Stimulated activated CD8-positive, alpha-beta memory T cell treated with anti-CD3 and anti-CD28 coated beads, Interleukin-12 subunit alpha, Interleukin-12 subunit beta, amount 100 ng/mL, for 24 hours (primary cell): Measurements from ENCODE around the gene CLDN18.

Experiments
- DNase-seq: peaks from one replicate; pipeline ENCODE4 v3.0.0-alpha.2; 2020; ENCODE audit errors: extremely low read depth

Gene CLDN18

DNA sequence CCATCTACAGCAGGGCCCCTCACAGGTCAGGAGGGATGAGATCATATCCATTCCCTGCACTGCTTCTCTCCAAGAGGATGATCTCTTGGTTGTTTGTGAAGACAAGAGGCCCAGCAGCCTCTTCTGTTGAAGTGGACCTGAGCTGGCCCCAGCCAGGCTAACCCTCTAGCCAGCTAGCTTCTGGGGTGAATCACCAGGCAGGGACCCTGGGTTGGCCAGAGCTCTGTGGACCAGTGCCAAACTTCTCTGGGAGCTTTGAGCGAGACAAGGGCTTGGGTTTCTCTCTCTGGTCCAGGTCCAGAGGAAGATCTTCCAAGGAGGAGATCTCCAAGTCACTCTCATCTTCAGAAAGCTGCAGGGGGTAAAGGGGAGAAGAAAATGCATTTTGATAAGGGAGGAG lies 52.7 kb downstream of the CLDN18 start:
- DNase-seq, result no peak

DNA sequence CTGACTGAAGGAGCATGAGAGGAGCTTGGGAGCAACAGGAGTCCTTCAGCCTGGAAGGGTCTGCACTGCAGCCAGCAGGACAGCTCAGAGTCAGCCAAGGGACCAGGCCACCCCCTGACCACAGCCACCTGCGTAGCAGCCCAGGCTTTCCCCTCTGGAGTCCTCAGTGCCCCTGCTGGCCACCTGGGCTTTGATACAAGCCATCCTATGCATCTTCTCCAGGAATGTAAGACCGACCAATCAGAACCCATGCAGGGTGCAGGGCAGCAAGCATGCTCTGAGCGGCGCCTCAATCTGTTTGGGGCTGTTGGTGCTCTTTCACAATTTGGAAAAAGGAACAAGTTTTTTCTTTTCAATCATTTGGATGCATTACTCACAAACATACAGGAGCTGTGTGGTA lies 53.5 kb downstream of the CLDN18 start:
- DNase-seq, result no peak

DNA sequence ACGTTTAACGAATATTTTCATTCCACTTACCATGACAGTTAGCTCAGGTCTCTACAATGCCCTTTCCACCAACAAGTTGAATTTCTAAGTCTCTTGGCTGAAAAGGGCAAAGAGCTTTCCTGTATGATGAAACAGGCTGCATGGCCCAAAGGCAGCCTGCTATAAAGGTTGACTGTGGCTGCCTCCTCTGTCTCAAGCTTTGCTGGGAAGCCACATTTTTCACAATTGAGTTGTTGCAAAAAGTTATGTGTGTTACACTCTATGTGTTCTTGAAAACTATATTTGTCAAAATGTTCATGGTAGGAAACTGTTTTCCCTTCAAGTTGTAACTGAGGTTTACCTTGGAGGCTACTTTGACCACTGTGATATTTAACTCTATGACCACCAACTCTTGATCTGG lies 56.0 kb downstream of the CLDN18 start:
- no peak for DNase-seq

DNA sequence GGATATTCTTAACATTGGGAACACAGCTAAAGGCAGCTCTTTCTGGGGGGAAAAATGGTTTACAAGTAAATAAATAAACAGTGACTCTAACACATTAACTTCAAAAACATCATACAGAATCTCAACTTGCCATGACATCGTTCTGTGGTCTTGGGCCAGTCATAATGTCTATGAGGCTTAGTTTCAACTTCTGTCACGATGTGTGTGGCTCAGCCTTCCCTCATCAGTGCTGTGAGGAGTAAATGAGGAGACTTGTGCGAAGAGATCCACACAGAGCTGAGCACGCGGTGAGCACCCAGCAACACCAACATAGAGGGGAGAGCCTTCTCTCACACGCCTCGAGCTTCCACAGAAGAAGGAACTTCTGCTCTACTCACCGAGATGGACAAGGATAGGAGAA lies 56.4 kb downstream of the CLDN18 start:
- no peak for DNase-seq

DNA sequence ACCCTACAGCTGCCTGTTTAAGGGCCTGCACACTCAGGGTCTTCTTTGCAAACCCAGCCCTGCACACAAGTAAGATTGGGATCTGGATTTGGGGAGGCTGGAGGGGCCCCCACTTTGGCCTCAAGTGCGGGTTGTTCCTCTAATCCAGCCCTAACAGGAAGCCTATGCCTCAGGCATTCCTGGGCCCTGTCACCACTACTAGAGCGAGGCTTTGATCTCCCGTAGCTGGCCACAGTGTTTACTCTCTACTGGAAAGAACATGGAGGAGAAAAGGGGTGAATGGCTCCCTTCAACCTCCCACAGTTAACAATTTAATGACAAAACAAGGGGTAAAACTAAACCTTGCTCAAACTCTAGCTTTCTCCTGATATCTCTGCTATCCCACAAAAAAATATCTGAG lies 57.0 kb downstream of the CLDN18 start:
- DNase-seq, result no peak

DNA sequence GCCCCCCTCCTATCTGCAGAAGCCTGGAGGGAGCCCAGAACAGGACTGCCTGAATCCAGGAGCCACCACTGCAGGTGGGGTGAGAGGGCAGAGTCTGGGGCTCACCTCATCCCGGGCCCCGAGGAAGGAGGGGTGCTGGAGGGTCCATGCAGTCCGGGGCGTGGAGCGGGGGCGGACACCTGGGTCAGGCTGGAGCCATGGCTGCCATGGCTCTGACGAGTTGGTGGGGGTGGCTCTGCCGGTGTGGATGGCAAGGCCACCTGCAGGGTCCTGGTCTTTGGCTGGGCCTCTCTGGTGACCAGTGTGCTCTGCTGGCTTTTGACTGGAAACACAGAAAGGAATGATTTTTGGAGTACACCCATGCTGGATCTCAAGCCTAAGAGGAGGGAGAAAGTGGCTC lies 58.1 kb downstream of the CLDN18 start:
- DNase-seq, result no peak

GRCh38 chr3:138068579-138069174 lies 58.7 kb downstream of the CLDN18 start:
- DNase-seq, result peak; percentile 42

DNA sequence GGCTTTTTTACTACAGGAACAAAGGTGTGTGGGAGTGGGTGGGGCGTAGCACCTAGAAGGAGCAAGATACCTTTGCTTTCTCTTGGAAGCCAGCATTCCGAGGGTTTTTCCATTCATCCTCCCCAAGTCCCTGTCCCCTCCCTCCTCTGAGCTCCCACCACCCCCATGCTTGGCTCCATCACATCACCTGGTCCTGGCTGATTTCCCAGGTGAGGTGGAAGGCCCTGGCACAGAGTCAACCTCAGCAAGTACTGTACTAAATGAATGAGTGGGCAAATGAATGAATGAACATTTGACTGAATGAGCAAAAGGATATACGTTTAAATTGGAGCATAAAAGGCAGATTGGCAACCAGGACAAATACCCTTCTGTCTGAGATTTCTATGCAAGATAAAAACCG lies 60.0 kb downstream of the CLDN18 start:
- DNase-seq, result no peak

DNA sequence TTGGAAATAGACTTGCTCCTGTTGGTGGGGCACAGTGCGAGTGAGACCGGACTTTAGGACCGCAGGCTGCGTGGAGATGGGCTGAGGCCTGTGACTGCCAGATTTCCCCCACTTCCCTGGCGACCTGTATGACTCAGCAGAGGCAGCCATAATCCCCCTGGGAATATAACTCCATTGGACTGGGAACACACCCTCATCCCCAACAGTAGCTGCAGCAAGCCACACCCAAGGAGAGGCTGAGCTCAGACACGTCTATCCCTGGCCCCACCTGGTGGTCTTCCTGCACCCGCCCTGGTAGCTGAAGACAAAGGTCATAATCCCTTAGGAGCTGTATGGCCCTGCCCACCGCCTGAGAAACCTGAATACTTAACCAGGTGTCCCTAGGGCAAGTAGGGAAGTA lies 62.8 kb downstream of the CLDN18 start:
- DNase-seq, result no peak

- no peak for DNase-seq
Measured at GRCh38 chr3:138078096-138078495, 68.1 kb downstream of the CLDN18 start.

GRCh38 chr3:138078901-138079344 lies 69.0 kb downstream of the CLDN18 start:
- DNase-seq, result no peak

DNA sequence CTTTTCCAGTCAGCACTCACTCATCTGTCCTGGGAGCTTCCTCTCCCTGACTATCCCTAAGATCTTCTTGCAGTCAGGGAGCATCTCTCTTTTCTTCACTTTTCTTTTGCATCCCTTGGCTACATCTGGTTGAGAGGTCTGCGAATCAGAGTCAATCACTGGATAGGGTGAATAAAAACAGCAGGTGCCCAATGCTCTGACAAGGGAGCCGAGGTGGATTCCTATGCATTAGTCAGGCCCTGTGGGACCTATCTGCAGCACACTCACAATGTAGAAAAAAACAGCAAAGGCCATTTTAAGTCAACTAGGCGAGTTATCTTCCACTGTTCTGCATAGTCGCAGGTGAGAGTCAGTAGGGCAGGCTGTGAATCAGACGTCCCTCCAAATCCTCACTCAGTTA lies 69.9 kb downstream of the CLDN18 start:
- DNase-seq, result no peak

DNA sequence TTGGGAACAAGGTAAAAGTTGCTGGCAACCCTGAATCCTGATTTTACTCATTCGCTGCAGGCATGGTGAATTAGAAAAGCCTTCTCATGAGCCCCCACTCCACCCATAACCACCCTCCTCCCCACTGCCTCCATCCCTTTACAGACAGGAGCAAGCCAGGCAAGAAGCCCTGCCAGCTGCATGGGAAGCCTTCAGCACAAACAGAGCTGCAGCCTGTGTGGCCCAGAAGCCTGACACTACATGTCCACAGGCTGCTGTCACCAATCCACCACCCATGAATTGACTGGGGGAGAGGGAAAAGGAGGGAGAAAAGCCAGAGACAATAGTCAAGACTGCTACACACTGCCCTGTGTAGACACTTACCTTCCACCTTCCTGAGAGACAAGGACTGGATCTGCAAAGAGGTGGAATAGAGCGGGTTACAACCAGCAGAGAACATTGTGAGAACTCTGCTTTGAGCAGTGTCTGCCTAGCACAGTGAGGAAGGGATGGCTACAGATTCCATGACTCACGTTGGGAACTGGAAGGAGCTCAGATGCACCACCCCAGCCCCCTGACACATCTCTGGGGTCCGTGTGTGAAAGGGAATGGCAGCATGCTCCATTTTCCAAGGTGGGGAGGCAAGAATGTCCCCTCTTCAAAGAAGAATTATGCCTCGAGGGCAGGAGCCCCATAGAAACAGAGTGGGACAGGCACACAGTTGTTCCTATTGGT lies 71.6 kb downstream of the CLDN18 start:
- DNase-seq, result no peak

- no peak for DNase-seq
Measured at GRCh38 chr3:138082085-138082991, 72.4 kb downstream of the CLDN18 start.

GRCh38 chr3:138082992-138083386 lies 73.0 kb downstream of the CLDN18 start:
- DNase-seq, result no peak
